Nephron (organoid): ENCODE results near the gene ZACN.

Source experiments
- H3K27ac Mint-ChIP-seq, 3 experiments: 2 replicates each; pipeline ENCODE4 v1.8.0; 2020; ENCODE audit warnings: mixed read lengths in 3 of 3, mild to moderate bottlenecking in 2 of 3, moderate library complexity in 1 of 3
- H3K27me3 Mint-ChIP-seq: 2 replicates; pipeline ENCODE4 v1.8.0; 2021; ENCODE audit warnings: low read depth, mild to moderate bottlenecking, moderate library complexity, mixed read lengths
- H3K36me3 Mint-ChIP-seq: 2 replicates; pipeline ENCODE4 v1.8.0; 2020; ENCODE audit warnings: low read depth, mixed read lengths
- H3K4me1 Mint-ChIP-seq: 2 replicates; pipeline ENCODE4 v1.8.0; 2020; ENCODE audit warnings: mixed read lengths
- H3K4me3 Mint-ChIP-seq, 3 experiments: 2 replicates each; pipeline ENCODE4 v1.8.0; 2020; ENCODE audit warnings: mild to moderate bottlenecking in 3 of 3, mixed read lengths in 3 of 3, moderate library complexity in 2 of 3
- H3K9me3 Mint-ChIP-seq: 2 replicates; pipeline ENCODE4 v1.8.0; 2020; ENCODE audit warnings: mixed read lengths
- CTCF ChIP-seq, 3 experiments: fragments of 200-600 bp; sonication (generic); IDR thresholded peaks; one replicate each; pipeline ENCODE4 v1.5.0; 2021; ENCODE audit warnings: antibody characterized with exemption in 3 of 3; ENCODE audit not compliant: unreplicated experiment in 3 of 3

The ZACN gene

DNA sequence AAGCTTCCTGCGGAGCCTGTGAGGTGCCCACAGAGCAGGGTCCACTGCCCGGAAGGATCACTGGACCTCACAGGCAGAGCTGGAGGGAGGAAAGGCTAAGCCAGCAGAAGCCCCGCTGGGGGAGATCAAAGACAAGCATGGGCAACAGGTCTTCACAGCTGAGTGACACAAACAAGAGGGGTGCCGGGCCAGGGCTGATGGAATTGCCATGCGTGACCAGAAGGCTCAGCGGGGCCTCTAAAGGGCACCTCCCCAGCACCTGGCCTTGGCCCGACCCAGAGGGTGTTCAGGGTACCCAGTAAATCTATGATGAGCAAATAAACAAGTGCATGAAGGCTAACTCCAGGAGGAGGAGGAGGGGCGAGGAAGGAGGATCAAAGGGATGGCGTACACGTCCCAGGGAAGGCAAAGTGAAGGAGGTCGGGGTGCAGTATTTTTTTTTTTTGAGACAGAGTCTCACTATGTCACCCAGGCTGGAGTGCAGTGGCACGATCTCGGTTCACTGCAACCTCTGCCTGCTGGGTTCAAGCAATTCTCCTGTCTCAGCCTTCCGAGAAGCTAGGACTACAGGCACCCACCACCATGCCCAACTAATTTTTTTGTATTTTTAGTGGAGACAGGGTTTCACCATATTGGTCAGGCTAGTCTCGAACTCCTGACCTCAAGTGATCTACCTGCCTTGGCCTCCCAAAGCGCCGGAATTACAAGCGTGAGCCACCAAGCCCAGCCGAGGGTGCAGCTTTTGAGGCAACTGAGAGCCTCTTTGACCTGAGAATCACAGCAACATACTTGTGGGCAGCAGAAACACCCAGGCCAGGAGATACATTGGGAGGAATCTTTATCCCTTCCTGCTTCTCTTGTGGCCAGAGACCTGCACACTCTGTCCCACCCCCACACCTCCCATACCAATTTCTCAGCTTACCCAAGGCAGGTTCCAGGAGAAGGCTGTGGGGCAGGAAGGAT is 40.7 kb downstream of the ZACN start:
- peak overlapping the region in 1 of 3 experiments; percentile 34 for H3K27ac Mint-ChIP-seq
- no peak for TF ChIP-seq CTCF (IDR thresholded peaks at IDR 0.05; ENCODE audit: unreplicated experiment in 3 of 3)
- no peaks in the 10 kb centered on the region for H3K9me3 Mint-ChIP-seq
- no peak overlapping the region for H3K4me3 Mint-ChIP-seq
- H3K4me1 Mint-ChIP-seq, result peaks cover 6% of the 10 kb centered on the region
- no peaks in the 10 kb centered on the region for H3K36me3 Mint-ChIP-seq
- peaks cover 19% of the 10 kb centered on the region for H3K27me3 Mint-ChIP-seq

- Mint-ChIP-seq H3K9me3 (no peaks in the 10 kb centered on the region), H3K27ac (peak overlapping the region in 1 of 3 experiments; percentile 6), H3K36me3 (no peaks in the 10 kb centered on the region), H3K27me3 (peaks cover 17% of the 10 kb centered on the region), H3K4me1 (peaks cover 6% of the 10 kb centered on the region), H3K4me3 (no peak overlapping the region)
- no peak for TF ChIP-seq CTCF (IDR thresholded peaks at IDR 0.05; ENCODE audit: unreplicated experiment in 3 of 3)
Measured at GRCh38 chr17:76120658-76121008, 41.7 kb downstream of the ZACN start.

- H3K36me3 Mint-ChIP-seq, result no peaks in the 10 kb centered on the region
- peaks cover 6% of the 10 kb centered on the region for H3K4me1 Mint-ChIP-seq
- no peak overlapping the region for H3K4me3 Mint-ChIP-seq
- H3K9me3 Mint-ChIP-seq, result no peaks in the 10 kb centered on the region
- H3K27me3 Mint-ChIP-seq, result peaks cover 21% of the 10 kb centered on the region
- H3K27ac Mint-ChIP-seq, result no peak overlapping the region
- TF ChIP-seq CTCF (IDR thresholded peaks at IDR 0.05; ENCODE audit: unreplicated experiment in 3 of 3), result no peak
Measured at GRCh38 chr17:76121932-76122430, 43.0 kb downstream of the ZACN start.

- H3K9me3 Mint-ChIP-seq, result no peaks in the 10 kb centered on the region
- TF ChIP-seq CTCF (IDR thresholded peaks at IDR 0.05; ENCODE audit: unreplicated experiment in 3 of 3), result no peak
- H3K4me1 Mint-ChIP-seq, result peaks cover 6% of the 10 kb centered on the region
- H3K27me3 Mint-ChIP-seq, result peaks cover 25% of the 10 kb centered on the region
- no peak overlapping the region for H3K4me3 Mint-ChIP-seq
- peak overlapping the region in 1 of 3 experiments; percentile 26 for H3K27ac Mint-ChIP-seq
- no peaks in the 10 kb centered on the region for H3K36me3 Mint-ChIP-seq
Measured at GRCh38 chr17:76122431-76123190, 43.6 kb downstream of the ZACN start.

- Mint-ChIP-seq H3K36me3 (no peaks in the 10 kb centered on the region), H3K27ac (peak overlapping the region in 1 of 3 experiments; percentile 26), H3K27me3 (peaks cover 25% of the 10 kb centered on the region), H3K4me1 (peaks cover 6% of the 10 kb centered on the region), H3K4me3 (no peak overlapping the region), H3K9me3 (no peaks in the 10 kb centered on the region)
- TF ChIP-seq CTCF (IDR thresholded peaks at IDR 0.05; ENCODE audit: unreplicated experiment in 3 of 3), result no peak
Measured at GRCh38 chr17:76123191-76123499, 44.2 kb downstream of the ZACN start.
